ENCODE measurements around the gene ELF2.

GRCh38 chr4:139154952-139155557, 22.0 kb downstream of the ELF2 start:
- TF ChIP-seq CTCF (IDR thresholded peaks at IDR 0.05) (no peak), POLR2AphosphoS5 (IDR thresholded peaks at IDR 0.05) (no peak), EP300 (IDR thresholded peaks at IDR 0.05) (no peak)
